ENCODE results near the gene PNMA8B.
"Not testable (repeated sequence)": the region's sequence is repeated elsewhere in the genome, so short reads cannot be mapped to it uniquely, and the experiment has no call there.

DNA sequence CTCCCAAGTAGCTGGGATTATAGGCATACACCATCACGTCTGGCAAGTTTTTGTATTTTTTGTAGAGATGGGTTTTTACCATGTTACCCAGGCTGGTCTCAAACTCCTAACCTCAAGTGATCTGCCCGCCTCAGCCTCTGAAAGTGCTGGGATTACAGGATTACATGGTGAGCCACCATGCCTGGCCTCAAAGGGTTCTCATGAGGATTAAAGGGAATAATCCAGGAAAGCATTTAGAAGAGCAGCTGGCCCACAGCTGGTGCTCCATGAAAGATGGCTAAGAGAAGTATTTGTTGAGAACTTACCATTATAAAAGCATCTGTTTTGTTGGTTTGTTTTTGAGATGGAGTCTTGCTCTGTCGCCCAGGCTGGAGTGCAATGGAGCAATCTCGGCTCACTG is 1.2 kb upstream of the PNMA8B start:
- TF ChIP-seq, protein P1, sequence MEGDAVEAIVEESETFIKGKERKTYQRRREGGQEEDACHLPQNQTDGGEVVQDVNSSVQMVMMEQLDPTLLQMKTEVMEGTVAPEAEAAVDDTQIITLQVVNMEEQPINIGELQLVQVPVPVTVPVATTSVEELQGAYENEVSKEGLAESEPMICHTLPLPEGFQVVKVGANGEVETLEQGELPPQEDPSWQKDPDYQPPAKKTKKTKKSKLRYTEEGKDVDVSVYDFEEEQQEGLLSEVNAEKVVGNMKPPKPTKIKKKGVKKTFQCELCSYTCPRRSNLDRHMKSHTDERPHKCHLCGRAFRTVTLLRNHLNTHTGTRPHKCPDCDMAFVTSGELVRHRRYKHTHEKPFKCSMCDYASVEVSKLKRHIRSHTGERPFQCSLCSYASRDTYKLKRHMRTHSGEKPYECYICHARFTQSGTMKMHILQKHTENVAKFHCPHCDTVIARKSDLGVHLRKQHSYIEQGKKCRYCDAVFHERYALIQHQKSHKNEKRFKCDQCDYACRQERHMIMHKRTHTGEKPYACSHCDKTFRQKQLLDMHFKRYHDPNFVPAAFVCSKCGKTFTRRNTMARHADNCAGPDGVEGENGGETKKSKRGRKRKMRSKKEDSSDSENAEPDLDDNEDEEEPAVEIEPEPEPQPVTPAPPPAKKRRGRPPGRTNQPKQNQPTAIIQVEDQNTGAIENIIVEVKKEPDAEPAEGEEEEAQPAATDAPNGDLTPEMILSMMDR (conservative IDR thresholded peaks at IDR 0.05), result not testable (repeated sequence)
- TF ChIP-seq ZFX (IDR thresholded peaks at IDR 0.05), result not testable (repeated sequence)

Data from C4-2B (cell line).